GM23338 (cell line): Measurements from ENCODE around the gene LAMC3. TPM values are rescaled to one million over a fixed set of nuclear protein-coding genes. Genes with fewer than 3 reads are reported as not detected.

ENCODE experiments used
- ATAC-seq: fragments of 200-7000 bp; cut with Tn5 transposase; 3 replicates; pipeline ENCODE4 v1.9.1; 2020
- DNase-seq: peaks from one replicate; pipeline ENCODE4 v3.0.0-alpha.2; 2015; ENCODE audit warnings: low spot score
- H2AFZ ChIP-seq: fragments of 200-600 bp; sonication (generic); 2 replicates; pipeline ENCODE4 v1.8.0; 2016; ENCODE audit warnings: antibody characterized with exemption, mild to moderate bottlenecking, moderate library complexity
- H3F3A ChIP-seq: fragments of 200-600 bp; sonication (generic); replicated peaks from 2 replicates; pipeline ENCODE4 v1.8.0; 2017; ENCODE audit warnings: antibody characterized with exemption, mixed run types, low read depth
- H3K27ac ChIP-seq: fragments of 200-600 bp; sonication (generic); 2 replicates; pipeline ENCODE4 v1.6.1; 2016; ENCODE audit warnings: low read depth
- H3K27me3 ChIP-seq: fragments of 200-600 bp; sonication (generic); 2 replicates; pipeline ENCODE4 v1.8.0; 2016; ENCODE audit warnings: mild to moderate bottlenecking, mixed run types, moderate library complexity; ENCODE audit not compliant: insufficient read depth
- H3K36me3 ChIP-seq: fragments of 200-600 bp; sonication (generic); 2 replicates; pipeline ENCODE4 v1.8.0; 2016; ENCODE audit warnings: mild to moderate bottlenecking; ENCODE audit not compliant: insufficient read depth
- H3K4me1 ChIP-seq: fragments of 200-600 bp; sonication (generic); 2 replicates; pipeline ENCODE4 v1.8.0; 2016; ENCODE audit warnings: mild to moderate bottlenecking, moderate library complexity; ENCODE audit not compliant: insufficient read depth
- H3K4me2 ChIP-seq: fragments of 200-600 bp; sonication (generic); 2 replicates; pipeline ENCODE4 v1.7.1; 2017; ENCODE audit warnings: mixed run types
- H3K4me3 ChIP-seq: fragments of 200-600 bp; sonication (generic); 2 replicates; pipeline ENCODE4 v1.6.1; 2016; ENCODE audit warnings: mixed run types
- H3K79me2 ChIP-seq: fragments of 200-600 bp; sonication (generic); replicated peaks from 2 replicates; pipeline ENCODE4 v1.8.0; 2017; ENCODE audit warnings: mild to moderate bottlenecking; ENCODE audit not compliant: insufficient read depth
- H3K9me2 ChIP-seq: fragments of 200-600 bp; sonication (generic); 2 replicates; pipeline ENCODE4 v1.8.0; 2017; ENCODE audit not compliant: insufficient read depth
- H4K20me1 ChIP-seq: fragments of 200-600 bp; sonication (generic); replicated peaks from 2 replicates; pipeline ENCODE4 v1.8.0; 2017; ENCODE audit warnings: mild to moderate bottlenecking; ENCODE audit not compliant: insufficient read depth
- H3K27ac Mint-ChIP-seq: 2 replicates; pipeline ENCODE4 v1.8.0; 2020; ENCODE audit warnings: inconsistent platforms, mild to moderate bottlenecking, moderate library complexity, mixed read lengths
- H3K27me3 Mint-ChIP-seq: 3 replicates; pipeline ENCODE4 v1.8.0; 2022; ENCODE audit warnings: low read depth, mild to moderate bottlenecking, moderate library complexity, mixed read lengths, inconsistent platforms; ENCODE audit not compliant: insufficient read depth, poor library complexity
- H3K36me3 Mint-ChIP-seq: 3 replicates; pipeline ENCODE4 v1.8.0; 2021; ENCODE audit warnings: low read depth, mild to moderate bottlenecking, inconsistent platforms, moderate library complexity, mixed read lengths
- H3K4me1 Mint-ChIP-seq: 3 replicates; pipeline ENCODE4 v1.8.0; 2020; ENCODE audit warnings: mild to moderate bottlenecking, inconsistent platforms, mixed read lengths
- H3K4me3 Mint-ChIP-seq: 3 replicates; pipeline ENCODE4 v1.8.0; 2021; ENCODE audit warnings: moderate library complexity, mild to moderate bottlenecking, inconsistent platforms, mixed read lengths
- H3K9me3 Mint-ChIP-seq: 3 replicates; pipeline ENCODE4 v1.8.0; 2020; ENCODE audit warnings: moderate library complexity, mild to moderate bottlenecking, inconsistent platforms, mixed read lengths
- CREB1 ChIP-seq: fragments of 250-450 bp; sonication (Bioruptor Pico); IDR thresholded peaks from 2 replicates; pipeline ENCODE4 v1.5.0; 2020; ENCODE audit warnings: low read depth, mild to moderate bottlenecking, moderate library complexity
- CTCF ChIP-seq, 2 experiments: fragments of 200-600 bp in 1 of 2; sonication (generic) in 1 of 2; conservative IDR thresholded peaks; 2 replicates each; pipeline versions ENCODE4 v1.5.1 to v1.6.1; 2016 to 2017; ENCODE audit warnings: antibody characterized with exemption in 2 of 2, low read depth in 2 of 2, mild to moderate bottlenecking in 2 of 2, moderate library complexity in 1 of 2
- ETS1 ChIP-seq: IDR thresholded peaks from 2 replicates; pipeline ENCODE4 v1.6.1; 2016; ENCODE audit warnings: antibody characterized with exemption
- EZH2 ChIP-seq: fragments of 200-600 bp; sonication (generic); IDR thresholded peaks from one replicate; pipeline ENCODE4 v1.8.0; 2017; ENCODE audit warnings: antibody characterized with exemption, mild to moderate bottlenecking, low read depth; ENCODE audit not compliant: unreplicated experiment
- EZH2phosphoT487 ChIP-seq: fragments of 200-600 bp; sonication (generic); IDR thresholded peaks from one replicate; pipeline ENCODE4 v1.8.1; 2018; ENCODE audit warnings: antibody characterized with exemption; ENCODE audit not compliant: unreplicated experiment
- JUNB ChIP-seq: IDR thresholded peaks from one replicate; pipeline ENCODE4 v1.6.1; 2016; ENCODE audit warnings: antibody characterized with exemption; ENCODE audit not compliant: unreplicated experiment
- NANOG ChIP-seq: IDR thresholded peaks from 2 replicates; pipeline ENCODE4 v1.6.1; 2016; ENCODE audit warnings: antibody characterized with exemption, borderline replicate concordance
- STAT1 ChIP-seq: IDR thresholded peaks from one replicate; pipeline ENCODE4 v1.6.1; 2016; ENCODE audit warnings: antibody characterized with exemption; ENCODE audit not compliant: unreplicated experiment
- ZNF114 ChIP-seq: fragments of 250-450 bp; sonication (Bioruptor Pico); IDR thresholded peaks from 2 replicates; pipeline ENCODE4 v1.5.0; 2020; ENCODE audit warnings: mild to moderate bottlenecking, moderate library complexity
- ZNF331 ChIP-seq: fragments of 250-450 bp; sonication (Bioruptor Pico); IDR thresholded peaks from 2 replicates; pipeline ENCODE4 v1.5.0; 2020; ENCODE audit warnings: low read depth, mild to moderate bottlenecking, moderate library complexity
- polyA plus RNA-seq: library from polyadenylated mRNA; unstranded; fragments of >200 nt; fragmentation: Nextera tagmentation; extraction: Ambion mirVana; gene quantifications from 2 replicates; pipeline ENCODE4 v1.2.1, GENCODE V29; 2016
- total RNA-seq: library from RNA; depleted of rRNA; stranded (reverse); fragments of >200 nt; shearing (Covaris generic); gene quantifications from 2 replicates; pipeline ENCODE4 v1.2.3, GENCODE V29; 2014
- TF ChIP-seq, protein P1 (sequence below): fragments of 250-450 bp; sonication (Bioruptor Pico); IDR thresholded peaks from 2 replicates; pipeline ENCODE4 v1.5.0; 2020; ENCODE audit warnings: mild to moderate bottlenecking, moderate library complexity
- TF ChIP-seq, protein P2 (sequence below): IDR thresholded peaks from one replicate; pipeline ENCODE4 v1.6.1; 2018; ENCODE audit warnings: antibody characterized with exemption; ENCODE audit not compliant: unreplicated experiment

Gene LAMC3
- total and polyA plus RNA-seq, 2 experiments from 2014 or later, result 9.0 to 27.4 TPM

DNA sequence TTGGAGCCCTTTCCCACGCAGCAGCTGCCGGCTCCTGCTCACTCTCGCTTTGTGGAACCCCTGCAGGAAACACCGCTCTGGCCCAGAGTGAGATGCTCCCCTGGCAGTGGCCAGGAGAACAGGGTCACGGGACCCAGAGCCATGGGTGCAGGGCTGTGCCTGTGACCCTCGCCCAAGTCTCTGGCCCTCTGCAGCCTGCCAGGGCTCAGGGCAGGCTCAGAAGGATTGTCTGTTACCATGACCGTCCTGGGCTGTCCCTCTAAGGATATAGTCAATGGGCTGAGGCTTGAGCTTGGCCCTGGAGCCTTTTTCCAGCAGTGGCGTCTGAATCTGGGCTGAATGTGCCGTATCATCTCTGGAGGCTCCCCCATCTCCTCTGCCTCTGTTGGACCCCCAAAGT, 58.7 kb downstream of the LAMC3 start (continued):
- no peak for TF ChIP-seq EZH2phosphoT487

- H4K20me1 ChIP-seq, result no peaks in the 10 kb centered on the region
- no peaks in the 10 kb centered on the region for H3K27me3 ChIP-seq
- H3K27ac ChIP-seq, result no peak overlapping the region
- no peak overlapping the region for H3K4me2 ChIP-seq
- Mint-ChIP-seq H3K9me3 (no peaks in the 10 kb centered on the region), H3K4me3 (no peak overlapping the region), H3K27ac (no peak overlapping the region), H3K4me1 (no peaks in the 10 kb centered on the region; the same call in 2 of the 3 replicates), H3K27me3 (peaks cover 7% of the 10 kb centered on the region), H3K36me3 (peaks cover 2% of the 10 kb centered on the region; the same call in 1 of the 3 replicates)
- H3K79me2 ChIP-seq, result no peaks in the 10 kb centered on the region
- no peak overlapping the region for H2AFZ ChIP-seq
- H3K4me3 ChIP-seq, result no peak overlapping the region
- H3K36me3 ChIP-seq, result no peaks in the 10 kb centered on the region
- H3K4me1 ChIP-seq, result no peaks in the 10 kb centered on the region
- no peak for DNase-seq
- H3K9me2 ChIP-seq, result no peaks in the 10 kb centered on the region
- no peak for ATAC-seq
- no peaks in the 10 kb centered on the region for H3F3A ChIP-seq
- TF ChIP-seq, protein P1, sequence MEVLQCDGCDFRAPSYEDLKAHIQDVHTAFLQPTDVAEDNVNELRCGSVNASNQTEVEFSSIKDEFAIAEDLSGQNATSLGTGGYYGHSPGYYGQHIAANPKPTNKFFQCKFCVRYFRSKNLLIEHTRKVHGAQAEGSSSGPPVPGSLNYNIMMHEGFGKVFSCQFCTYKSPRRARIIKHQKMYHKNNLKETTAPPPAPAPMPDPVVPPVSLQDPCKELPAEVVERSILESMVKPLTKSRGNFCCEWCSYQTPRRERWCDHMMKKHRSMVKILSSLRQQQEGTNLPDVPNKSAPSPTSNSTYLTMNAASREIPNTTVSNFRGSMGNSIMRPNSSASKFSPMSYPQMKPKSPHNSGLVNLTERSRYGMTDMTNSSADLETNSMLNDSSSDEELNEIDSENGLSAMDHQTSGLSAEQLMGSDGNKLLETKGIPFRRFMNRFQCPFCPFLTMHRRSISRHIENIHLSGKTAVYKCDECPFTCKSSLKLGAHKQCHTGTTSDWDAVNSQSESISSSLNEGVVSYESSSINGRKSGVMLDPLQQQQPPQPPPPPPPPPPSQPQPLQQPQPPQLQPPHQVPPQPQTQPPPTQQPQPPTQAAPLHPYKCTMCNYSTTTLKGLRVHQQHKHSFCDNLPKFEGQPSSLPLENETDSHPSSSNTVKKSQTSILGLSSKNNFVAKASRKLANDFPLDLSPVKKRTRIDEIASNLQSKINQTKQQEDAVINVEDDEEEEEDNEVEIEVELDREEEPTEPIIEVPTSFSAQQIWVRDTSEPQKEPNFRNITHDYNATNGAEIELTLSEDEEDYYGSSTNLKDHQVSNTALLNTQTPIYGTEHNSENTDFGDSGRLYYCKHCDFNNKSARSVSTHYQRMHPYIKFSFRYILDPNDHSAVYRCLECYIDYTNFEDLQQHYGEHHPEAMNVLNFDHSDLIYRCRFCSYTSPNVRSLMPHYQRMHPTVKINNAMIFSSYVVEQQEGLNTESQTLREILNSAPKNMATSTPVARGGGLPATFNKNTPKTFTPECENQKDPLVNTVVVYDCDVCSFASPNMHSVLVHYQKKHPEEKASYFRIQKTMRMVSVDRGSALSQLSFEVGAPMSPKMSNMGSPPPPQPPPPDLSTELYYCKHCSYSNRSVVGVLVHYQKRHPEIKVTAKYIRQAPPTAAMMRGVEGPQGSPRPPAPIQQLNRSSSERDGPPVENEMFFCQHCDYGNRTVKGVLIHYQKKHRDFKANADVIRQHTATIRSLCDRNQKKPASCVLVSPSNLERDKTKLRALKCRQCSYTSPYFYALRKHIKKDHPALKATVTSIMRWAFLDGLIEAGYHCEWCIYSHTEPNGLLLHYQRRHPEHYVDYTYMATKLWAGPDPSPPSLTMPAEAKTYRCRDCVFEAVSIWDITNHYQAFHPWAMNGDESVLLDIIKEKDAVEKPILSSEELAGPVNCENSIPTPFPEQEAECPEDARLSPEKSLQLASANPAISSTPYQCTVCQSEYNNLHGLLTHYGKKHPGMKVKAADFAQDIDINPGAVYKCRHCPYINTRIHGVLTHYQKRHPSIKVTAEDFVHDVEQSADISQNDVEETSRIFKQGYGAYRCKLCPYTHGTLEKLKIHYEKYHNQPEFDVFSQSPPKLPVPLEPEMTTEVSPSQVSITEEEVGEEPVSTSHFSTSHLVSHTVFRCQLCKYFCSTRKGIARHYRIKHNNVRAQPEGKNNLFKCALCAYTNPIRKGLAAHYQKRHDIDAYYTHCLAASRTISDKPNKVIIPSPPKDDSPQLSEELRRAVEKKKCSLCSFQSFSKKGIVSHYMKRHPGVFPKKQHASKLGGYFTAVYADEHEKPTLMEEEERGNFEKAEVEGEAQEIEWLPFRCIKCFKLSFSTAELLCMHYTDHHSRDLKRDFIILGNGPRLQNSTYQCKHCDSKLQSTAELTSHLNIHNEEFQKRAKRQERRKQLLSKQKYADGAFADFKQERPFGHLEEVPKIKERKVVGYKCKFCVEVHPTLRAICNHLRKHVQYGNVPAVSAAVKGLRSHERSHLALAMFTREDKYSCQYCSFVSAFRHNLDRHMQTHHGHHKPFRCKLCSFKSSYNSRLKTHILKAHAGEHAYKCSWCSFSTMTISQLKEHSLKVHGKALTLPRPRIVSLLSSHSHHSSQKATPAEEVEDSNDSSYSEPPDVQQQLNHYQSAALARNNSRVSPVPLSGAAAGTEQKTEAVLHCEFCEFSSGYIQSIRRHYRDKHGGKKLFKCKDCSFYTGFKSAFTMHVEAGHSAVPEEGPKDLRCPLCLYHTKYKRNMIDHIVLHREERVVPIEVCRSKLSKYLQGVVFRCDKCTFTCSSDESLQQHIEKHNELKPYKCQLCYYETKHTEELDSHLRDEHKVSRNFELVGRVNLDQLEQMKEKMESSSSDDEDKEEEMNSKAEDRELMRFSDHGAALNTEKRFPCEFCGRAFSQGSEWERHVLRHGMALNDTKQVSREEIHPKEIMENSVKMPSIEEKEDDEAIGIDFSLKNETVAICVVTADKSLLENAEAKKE, result no peak
- TF ChIP-seq EZH2, result no peak
- no peak for TF ChIP-seq EZH2phosphoT487
- TF ChIP-seq ZNF114 (CRISPR knock-in tag), result no peak
- TF ChIP-seq NANOG, result no peak
- TF ChIP-seq JUNB, result no peak
- TF ChIP-seq CREB1, result no peak
- TF ChIP-seq STAT1, result no peak
- TF ChIP-seq ZNF331 (CRISPR knock-in tag), result no peak
- TF ChIP-seq CTCF (conservative IDR thresholded peaks at IDR 0.05; ENCODE audit: low read depth in 2 of 2), result no peak
- TF ChIP-seq, protein P2, sequence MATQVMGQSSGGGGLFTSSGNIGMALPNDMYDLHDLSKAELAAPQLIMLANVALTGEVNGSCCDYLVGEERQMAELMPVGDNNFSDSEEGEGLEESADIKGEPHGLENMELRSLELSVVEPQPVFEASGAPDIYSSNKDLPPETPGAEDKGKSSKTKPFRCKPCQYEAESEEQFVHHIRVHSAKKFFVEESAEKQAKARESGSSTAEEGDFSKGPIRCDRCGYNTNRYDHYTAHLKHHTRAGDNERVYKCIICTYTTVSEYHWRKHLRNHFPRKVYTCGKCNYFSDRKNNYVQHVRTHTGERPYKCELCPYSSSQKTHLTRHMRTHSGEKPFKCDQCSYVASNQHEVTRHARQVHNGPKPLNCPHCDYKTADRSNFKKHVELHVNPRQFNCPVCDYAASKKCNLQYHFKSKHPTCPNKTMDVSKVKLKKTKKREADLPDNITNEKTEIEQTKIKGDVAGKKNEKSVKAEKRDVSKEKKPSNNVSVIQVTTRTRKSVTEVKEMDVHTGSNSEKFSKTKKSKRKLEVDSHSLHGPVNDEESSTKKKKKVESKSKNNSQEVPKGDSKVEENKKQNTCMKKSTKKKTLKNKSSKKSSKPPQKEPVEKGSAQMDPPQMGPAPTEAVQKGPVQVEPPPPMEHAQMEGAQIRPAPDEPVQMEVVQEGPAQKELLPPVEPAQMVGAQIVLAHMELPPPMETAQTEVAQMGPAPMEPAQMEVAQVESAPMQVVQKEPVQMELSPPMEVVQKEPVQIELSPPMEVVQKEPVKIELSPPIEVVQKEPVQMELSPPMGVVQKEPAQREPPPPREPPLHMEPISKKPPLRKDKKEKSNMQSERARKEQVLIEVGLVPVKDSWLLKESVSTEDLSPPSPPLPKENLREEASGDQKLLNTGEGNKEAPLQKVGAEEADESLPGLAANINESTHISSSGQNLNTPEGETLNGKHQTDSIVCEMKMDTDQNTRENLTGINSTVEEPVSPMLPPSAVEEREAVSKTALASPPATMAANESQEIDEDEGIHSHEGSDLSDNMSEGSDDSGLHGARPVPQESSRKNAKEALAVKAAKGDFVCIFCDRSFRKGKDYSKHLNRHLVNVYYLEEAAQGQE, result no peak
- no peak for TF ChIP-seq ETS1
These were observed 59.3 kb downstream of the LAMC3 start for GRCh38 chr9:131068076-131068816.
